ENCODE results near the gene DLEC1. TPM values are rescaled to one million over a fixed set of nuclear protein-coding genes. Genes with fewer than 3 reads are reported as not detected.
A peak's percentile ranks its signal among the peaks of the same experiment; 100 is the strongest.
"Not testable (repeated sequence)": the region's sequence is repeated elsewhere in the genome, so short reads cannot be mapped to it uniquely, and the experiment has no call there.

Gene DLEC1
- total RNA-seq, 1 experiment from 2014 or later = 0.02 TPM

DNA sequence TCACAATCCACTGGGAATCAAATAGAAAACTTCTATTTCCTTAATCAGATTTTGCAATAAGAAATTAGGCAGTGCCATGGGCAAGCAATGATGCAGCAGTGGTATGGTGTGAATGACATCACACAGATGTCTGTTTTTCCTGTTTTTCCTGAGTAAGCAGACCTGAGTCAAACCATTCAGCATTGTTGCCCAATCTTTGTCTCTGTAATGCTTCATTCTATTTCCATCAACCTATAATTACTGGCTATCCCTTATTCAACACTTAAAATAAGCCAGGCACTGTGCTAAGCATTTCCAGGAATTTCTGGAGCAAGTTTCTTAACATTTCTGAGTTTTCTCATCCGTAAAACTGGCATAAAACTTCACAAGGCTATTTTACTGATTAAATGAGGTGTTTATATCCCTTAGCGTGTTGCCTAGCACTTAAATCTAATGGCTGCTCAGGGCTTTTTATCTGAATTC is 115.1 kb downstream of the DLEC1 start:
- no peak for DNase-seq (ENCODE audit: low read depth)

DNA sequence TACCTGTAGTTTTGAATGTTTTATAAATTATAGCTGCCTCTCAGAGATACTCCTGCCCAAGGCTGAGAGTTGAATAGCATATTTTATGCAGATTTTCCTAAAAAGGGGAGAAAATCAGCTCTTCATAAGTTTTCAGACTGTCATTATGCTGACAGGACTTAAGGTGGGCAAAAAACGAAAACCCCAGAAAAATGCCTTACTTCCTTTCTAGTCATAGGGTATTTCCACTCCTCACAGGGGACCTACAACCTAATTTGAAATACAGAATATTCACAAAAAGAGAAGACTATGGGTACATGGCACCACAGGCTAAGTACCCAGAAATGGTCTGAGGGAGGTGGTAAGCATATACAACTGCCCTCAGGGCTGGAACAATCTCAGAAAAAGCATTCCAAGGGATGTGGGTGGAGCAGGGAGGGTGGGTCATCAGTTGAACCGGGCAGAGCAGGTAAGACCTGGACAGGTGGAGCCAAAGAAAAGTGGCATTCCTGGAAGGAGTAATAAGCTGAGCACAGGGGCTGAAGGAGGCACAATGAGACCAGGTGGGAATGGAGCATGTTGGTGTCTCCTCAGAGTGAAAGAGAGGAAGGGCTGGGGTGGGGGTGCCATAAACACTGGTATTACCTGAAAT is 115.7 kb downstream of the DLEC1 start:
- no peak for DNase-seq (ENCODE audit: low read depth)

DNA sequence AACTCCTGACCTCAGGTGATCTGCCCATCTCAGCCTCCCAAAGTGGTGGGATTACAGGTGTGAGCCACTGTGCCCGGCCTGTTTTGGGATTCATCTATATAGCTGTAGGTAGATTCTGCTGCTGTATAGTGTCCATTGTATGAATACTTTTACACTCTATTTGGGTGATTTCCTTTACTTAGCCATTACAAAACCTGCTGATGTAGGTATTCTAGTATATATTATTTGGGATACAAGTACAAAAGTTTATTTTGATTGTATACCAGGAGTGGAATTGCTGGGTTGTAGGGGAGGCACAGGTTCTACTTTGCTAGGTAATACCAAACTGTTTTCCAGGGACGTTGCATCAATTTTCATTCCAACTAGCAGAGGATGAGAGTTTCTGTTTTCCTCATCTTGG is 116.8 kb downstream of the DLEC1 start:
- no peak for DNase-seq (ENCODE audit: low read depth)

DNA sequence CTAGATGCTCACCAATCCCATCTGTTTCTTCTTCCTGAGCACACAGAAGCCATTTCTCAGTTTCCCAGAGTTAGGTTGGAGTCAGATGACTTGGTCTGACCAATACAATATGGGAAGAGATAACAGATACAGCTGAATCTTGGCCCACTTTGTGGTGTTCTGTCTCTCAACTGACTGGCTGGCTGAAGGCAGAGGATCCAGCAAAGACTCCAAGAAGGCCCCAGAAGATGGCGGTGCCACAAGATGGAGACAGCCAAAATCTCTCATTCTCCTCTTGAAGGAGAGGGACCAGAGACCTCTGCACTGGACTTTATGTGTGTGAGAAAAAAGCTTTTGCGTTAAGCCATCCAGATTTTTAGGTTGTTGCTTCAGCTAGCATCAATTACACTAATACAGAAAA is 118.1 kb downstream of the DLEC1 start:
- DNase-seq (ENCODE audit: low read depth) = no peak

DNA sequence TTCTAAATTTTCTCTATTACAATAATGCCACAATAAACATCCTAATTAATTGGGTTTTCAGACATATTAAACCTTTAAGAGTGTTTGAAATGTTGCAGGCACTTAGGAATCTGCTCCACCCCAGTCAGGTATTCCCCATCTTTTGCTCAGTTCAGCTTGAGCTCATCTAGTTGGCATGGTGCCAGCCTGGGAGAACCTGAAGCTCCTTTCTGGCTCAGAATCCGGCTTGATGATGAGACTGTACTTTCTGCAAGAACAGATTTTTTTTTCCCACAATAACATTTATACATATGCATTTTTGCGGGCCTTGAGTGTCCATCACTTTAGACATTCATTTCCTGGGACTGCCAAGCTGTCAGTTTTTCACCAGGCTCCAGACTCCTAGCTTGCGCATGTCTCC is 118.6 kb downstream of the DLEC1 start:
- no peak for DNase-seq (ENCODE audit: low read depth)

DNA sequence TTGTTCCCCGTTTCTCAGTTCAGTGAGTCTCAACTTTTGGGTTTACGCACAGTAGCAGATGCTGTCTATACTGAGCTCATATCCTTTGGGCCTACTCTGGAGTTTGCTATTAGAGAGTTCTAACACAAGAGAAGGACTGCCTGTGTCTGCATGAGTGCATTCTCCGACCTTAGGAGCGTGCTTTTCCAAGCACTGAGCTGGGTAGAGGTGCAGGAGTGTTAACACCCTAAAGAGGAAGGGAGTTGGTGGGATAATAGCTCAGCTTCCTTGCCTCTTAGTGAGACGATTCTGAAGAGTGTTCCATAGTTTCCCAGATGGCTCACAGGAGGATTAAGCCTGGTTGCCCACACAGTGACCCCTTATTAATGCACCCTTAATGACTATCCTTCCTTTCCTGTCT is 119.5 kb downstream of the DLEC1 start:
- DNase-seq (ENCODE audit: low read depth) = no peak

DNA sequence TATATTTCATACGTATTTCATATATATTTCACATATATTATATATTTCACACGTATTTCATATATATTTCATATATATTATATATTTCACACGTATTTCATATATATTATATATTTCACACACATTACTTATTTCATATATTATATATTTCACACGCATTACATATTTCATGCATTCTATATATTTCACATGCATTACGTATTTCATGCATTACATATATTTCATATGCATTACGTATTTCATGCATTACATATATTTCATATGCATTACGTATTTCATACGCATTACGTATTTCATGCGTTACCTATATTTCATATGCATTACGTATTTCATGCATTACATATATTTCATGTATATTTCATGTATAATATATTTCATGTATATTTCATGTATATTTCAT is 121.7 kb downstream of the DLEC1 start:
- DNase-seq (ENCODE audit: low read depth) = not testable (repeated sequence)

DNA sequence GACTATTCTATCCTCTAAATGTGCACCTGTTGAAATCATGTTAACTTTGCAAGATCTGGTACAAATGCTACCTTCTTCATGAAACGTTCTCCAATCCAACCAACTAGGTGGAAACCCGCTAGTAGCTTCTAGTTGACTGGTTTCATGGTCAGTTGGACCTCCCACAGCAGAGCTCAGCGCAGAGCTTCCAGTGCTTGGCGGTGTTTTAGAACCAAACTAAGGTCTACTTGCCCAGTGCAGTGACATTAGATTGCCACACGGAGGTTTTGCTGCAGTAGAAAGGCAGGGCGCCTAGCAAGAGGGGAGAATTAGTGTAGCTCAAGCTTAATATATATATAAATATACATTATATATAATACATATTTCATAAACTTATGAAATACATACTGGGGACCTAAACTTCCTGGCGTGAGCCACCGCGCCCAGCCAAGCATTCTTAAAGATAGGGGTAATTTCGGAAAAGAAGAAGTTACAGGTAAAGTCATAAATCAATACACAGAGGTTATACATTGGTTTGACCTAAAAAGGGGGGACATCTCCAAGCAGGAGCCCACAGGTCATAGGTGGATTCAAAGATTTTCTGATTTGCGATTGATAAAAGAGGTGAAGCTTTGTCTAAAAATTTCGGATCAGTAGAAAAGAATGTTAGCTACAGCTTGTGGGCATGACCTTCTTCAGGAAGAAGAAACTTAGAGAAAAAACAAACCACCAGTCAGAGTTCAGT is 124.3 kb downstream of the DLEC1 start:
- DNase-seq (ENCODE audit: low read depth) = no peak

DNA sequence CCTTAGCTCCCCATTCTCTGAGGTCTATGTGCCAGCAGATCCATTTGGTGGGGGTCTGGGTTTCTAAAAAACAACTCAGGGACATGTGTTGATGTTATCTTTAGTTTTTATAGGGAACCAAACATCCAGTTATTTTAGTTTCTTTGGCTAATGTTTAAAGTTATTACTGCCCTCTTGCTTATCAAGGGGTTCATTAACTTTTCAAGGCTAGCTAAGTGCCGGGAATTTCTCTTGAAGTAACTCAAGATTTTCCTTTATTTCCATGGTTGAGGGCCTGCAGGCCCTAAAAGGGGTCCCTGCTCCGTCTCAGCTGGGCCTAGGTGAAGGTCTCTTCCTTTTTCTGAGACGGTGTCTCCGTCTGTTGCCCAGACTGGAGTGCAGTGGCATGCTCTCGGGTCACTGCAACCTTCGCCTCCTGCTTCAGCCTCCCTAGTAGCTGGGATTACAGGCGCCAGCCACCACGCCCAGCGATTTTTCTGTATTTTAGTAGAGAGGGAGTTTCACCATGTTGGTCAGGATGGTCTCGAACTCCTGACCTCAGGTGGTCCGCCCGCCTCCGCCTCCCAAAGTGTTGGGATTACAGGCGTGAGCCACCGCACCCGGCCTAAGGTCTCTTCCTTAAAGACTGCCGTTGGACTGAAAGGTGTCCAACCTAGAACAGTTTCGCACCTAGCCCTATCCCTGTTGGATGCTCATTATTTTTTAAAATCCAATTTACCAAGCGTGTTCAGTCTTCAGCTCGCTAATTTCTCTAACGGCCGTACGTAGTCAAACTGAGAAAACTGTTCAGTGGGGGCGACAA is 125.0 kb downstream of the DLEC1 start:
- no peak for DNase-seq (ENCODE audit: low read depth)

DNA sequence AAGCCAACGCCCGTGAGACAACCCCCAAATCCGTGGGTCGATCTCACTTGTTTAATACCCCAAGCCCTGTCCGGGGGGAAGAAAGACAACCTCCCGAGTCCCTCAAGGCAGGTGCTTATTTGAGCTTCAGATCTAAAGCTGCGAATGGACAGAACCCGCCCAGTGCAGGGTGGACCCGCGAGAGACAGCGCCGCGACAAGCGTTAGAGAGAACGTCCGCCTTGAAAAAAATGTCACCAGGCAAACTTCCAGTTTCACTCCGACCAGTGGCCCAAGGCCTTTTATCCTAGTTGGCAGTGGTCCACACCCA is 125.6 kb downstream of the DLEC1 start:
- no peak for DNase-seq (ENCODE audit: low read depth)

DNA sequence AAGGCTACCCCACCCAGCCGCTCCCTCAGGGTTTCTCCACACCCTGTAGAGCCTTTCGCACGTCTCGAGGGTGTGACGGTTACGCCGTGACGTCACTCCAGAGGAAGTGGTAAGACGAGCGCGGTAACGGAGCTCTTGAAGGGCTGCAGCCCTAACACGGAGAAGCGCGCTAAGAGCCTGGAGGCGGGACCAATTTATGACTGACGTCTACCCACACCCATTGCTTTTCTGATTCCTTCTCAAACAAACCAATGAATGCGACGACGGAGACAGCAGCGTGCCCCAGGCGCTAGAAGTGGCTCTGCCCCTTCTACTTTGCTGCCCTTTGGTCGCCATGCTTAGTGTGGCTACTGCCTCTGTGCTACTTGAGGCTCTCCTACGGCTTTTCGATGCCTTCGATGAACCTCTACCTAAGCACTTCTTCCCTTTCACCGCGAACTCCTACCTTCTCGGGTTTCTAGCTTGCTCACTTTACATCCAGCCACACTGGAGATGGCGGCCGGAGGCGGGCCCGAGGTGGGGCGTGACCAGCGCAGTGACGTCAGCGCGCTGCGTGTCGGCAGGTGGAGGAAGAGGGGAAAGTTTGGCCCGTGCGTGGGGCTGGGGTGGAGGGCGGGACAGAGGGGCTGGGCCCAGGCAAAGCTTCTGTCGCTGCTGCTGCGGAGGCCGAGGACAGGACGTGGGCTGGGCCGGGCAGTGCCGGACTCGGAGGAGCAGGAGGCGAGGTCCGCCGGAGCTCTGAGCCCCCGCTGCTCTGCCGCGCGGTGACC is 126.1 kb downstream of the DLEC1 start, which contains the start of gene OXSR1:
OXSR1 (plus strand) TSS at position 586 of the 770 bp plus-strand sequence. CDS start 340 bp downstream, outside the sequence.
- DNase-seq (ENCODE audit: low read depth) = peak; percentile 99

DNA sequence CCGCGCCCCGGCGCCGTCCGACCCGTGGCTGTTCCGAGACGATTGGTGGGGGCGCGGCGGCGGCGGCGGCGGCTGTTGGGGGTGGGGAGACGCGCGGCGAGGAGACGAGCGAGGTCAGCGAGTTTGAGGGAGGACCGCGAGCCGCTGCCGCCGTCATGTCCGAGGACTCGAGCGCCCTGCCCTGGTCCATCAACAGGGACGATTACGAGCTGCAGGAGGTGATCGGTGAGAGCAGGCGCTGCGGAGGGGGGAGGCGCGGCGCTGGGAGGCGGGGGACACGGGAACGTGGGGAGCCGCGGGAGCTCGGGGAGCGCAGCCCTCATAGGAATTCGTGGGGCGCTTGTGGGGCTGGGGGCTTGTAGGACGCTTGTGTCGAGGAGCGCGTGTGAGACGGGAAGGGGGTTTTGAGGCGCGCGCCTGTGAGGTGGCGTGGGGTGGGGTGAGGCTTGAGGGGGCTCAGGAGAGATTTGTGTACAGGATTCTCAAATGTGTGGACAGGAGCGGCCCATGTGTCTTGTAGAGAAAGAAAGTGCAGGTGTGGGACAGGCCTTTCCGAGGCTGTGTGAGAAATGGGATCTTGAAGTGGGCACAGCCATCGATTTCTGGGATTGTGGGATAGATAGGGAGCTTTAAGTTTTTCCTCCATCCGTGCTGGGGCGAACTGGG is 126.8 kb downstream of the DLEC1 start:
- DNase-seq (ENCODE audit: low read depth) = peak; percentile 48

DNA sequence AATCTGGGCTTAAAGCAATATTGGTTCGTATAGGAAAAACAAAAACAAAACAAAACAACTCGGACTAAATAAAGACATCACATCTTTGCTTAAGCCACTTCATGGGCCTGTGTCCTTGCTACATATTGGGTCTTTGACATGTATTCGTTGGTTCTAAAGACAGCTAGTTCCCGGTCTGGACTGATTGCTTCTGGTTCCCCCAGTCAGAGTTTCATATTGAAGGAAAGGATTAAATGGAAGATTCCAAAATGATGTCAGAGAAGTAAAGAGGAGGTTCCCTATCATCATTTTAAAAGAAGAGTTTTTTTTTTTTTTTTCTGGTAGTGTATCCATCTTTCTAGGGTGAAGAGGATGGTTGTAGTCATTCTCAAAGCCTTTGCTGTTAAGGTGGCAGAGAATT is 128.6 kb downstream of the DLEC1 start:
- peak; percentile 13 for DNase-seq (ENCODE audit: low read depth)

DNA sequence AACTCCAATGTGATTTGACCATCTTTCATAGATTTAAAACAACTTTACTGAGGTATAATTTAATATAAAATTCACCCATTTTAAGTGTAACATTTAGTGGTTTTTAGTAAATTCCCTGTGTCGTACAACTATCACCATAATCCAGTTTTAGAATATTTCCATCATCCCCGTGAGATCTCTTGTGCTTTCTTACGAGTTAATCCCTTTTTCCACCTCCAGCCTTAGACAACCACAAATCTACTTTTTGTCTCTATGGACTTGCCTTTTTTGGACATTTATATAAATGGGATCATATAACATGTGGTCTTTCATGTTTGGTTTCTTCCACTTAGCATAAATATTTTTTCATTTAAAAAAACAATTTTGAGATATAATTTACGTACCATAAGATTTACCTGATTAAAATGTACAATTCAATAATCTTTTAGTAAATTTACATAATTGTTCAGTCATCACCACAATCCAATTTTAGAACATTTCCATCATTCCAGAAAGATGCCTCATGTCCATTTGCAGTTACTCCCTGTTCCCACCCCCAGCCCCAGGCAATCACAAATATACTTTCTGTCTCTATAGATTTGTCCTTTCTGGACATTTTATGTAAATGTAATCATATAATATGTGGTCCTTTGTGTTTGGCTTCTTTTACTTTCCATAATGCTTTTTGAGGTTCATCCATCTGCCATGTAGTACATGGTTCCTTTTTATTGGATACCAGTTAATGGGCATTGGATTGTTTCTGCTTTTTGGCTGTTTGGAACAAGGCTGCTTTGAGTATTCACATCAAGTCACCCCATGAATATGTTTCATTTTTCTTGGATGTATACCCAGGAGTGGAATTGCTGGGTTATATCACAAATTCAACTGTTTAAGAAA is 129.4 kb downstream of the DLEC1 start:
- peak; percentile 82 for DNase-seq (ENCODE audit: low read depth)

DNA sequence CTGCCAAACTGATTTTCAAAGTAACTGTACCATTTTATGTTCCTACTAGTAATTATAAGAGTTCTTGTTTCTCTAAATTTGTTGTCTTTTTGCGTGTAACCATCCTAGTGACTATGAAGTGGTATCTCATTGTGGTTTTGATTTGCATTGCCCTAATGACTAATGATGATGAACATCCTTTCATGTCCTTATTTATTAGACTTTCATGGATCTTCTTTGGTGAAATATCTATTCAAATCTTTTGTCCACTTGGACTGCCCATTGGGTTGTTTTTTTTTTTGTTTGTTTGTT is 130.0 kb downstream of the DLEC1 start:
- peak; percentile 78 for DNase-seq (ENCODE audit: low read depth)

DNA sequence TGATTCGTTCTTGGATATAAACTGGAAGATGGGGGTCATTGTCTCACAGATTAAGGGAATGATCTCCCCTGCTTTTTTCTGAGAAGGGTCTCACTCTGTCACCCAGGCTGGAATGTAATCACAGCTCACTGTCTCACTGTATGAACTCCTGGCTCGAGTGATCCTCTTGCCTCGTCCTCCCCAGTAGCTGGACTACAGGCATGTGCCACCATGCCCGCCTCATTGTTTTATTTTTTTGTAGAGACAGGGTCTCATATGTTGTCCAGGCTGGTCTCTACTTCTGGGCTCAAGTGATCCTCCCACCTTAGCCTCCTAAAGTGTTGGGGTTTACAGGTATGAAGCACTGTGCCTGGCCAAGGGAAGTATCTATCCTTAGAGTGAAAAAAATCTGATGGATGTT is 131.7 kb downstream of the DLEC1 start:
- no peak for DNase-seq (ENCODE audit: low read depth)

DNA sequence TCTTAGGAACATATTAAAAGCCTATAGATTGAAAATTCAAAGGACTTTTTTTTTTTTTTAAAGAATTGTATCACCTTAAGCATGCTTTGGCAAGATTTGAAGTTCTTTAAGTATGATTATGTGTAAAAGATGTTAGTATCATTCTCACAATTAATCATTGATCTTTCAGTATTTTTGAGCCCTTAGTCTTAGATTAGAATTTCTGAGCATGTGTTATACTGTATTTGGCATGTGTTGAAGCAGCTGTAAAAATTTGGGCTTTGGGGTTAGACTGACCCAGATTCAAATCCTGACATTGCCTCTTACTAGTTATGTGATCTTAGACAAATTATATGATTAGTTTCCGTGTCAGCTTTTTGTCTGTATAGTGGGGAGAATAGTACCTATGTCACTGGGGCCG is 132.6 kb downstream of the DLEC1 start:
- no peak for DNase-seq (ENCODE audit: low read depth)
